ENCODE data around the gene TOB1.

The TOB1 gene

GRCh38 chr17:50832864-50833381 is 33.2 kb downstream of the TOB1 start:
- DNase-seq (ENCODE audit: low read depth in 2 of 2, low spot score in 1 of 2): no peak

GRCh38 chr17:50832267-50832863 is 33.8 kb downstream of the TOB1 start:
- no peak for DNase-seq (ENCODE audit: low read depth in 2 of 2, low spot score in 1 of 2)

- DNase-seq (ENCODE audit: low read depth in 2 of 2, low spot score in 1 of 2): no peak
These were observed 34.7 kb downstream of the TOB1 start for GRCh38 chr17:50831471-50831928.

GRCh38 chr17:50830994-50831393 is 35.2 kb downstream of the TOB1 start:
- DNase-seq (ENCODE audit: low read depth in 2 of 2, low spot score in 1 of 2): no peak

- DNase-seq (ENCODE audit: low read depth in 2 of 2, low spot score in 1 of 2): no peak
These were observed 35.8 kb downstream of the TOB1 start for GRCh38 chr17:50830352-50830751.

GRCh38 chr17:50829332-50829731 is 36.8 kb downstream of the TOB1 start:
- no peak for DNase-seq (ENCODE audit: low read depth in 2 of 2, low spot score in 1 of 2)

- DNase-seq (ENCODE audit: low read depth in 2 of 2, low spot score in 1 of 2): no peak
These were observed 37.5 kb downstream of the TOB1 start for GRCh38 chr17:50828508-50829170.

GRCh38 chr17:50825188-50825587 is 41.0 kb downstream of the TOB1 start:
- DNase-seq (ENCODE audit: low read depth in 2 of 2, low spot score in 1 of 2): no peak

- no peak for DNase-seq (ENCODE audit: low read depth in 2 of 2, low spot score in 1 of 2)
These were observed 41.7 kb downstream of the TOB1 start for GRCh38 chr17:50824429-50824828.

GRCh38 chr17:50822550-50822949 is 43.6 kb downstream of the TOB1 start:
- DNase-seq (ENCODE audit: low read depth in 2 of 2, low spot score in 1 of 2): no peak

- DNase-seq (ENCODE audit: low read depth in 2 of 2, low spot score in 1 of 2): no peak
These were observed 45.5 kb downstream of the TOB1 start for GRCh38 chr17:50820651-50821050.

GRCh38 chr17:50818921-50819657 is 47.1 kb downstream of the TOB1 start:
- DNase-seq (ENCODE audit: low read depth in 2 of 2, low spot score in 1 of 2): no peak

GRCh38 chr17:50818261-50818660 is 47.9 kb downstream of the TOB1 start:
- no peak for DNase-seq (ENCODE audit: low read depth in 2 of 2, low spot score in 1 of 2)

GRCh38 chr17:50817838-50818237 is 48.3 kb downstream of the TOB1 start:
- DNase-seq (ENCODE audit: low read depth in 2 of 2, low spot score in 1 of 2): no peak

- peak; percentile 13 to 18 for DNase-seq (ENCODE audit: low read depth in 2 of 2, low spot score in 1 of 2)
These were observed 49.1 kb downstream of the TOB1 start for GRCh38 chr17:50816771-50817751.

GRCh38 chr17:50816271-50816670 is 49.9 kb downstream of the TOB1 start:
- no peak for DNase-seq (ENCODE audit: low read depth in 2 of 2, low spot score in 1 of 2)

- no peak for DNase-seq (ENCODE audit: low read depth in 2 of 2, low spot score in 1 of 2)
These were observed 50.8 kb downstream of the TOB1 start for GRCh38 chr17:50815400-50815799.

GRCh38 chr17:50813583-50813982 is 52.6 kb downstream of the TOB1 start:
- no peak for DNase-seq (ENCODE audit: low read depth in 2 of 2, low spot score in 1 of 2)
